Transverse colon (tissue), 4 donors: ENCODE results near the gene RPS6KA3. TPM values are rescaled to one million over a fixed set of nuclear protein-coding genes. Genes with fewer than 3 reads are reported as not detected.
A peak's percentile ranks its signal among the peaks of the same experiment; 100 is the strongest.

Experiments
- DNase-seq: peaks from one replicate; pipeline ENCODE4 v3.0.0-alpha.2; 2019
- H3K27ac ChIP-seq, 4 donors: fragments of 200-600 bp; sonication (generic); 2 replicates each; pipeline ENCODE4 v1.5.1; 2016 to 2018; ENCODE audit warnings: inconsistent platforms in 4 of 4
- H3K27me3 ChIP-seq: fragments of 200-600 bp; sonication (generic); 2 replicates; pipeline ENCODE4 v1.5.1; 2017; ENCODE audit warnings: inconsistent platforms
- H3K36me3 ChIP-seq, 4 donors: fragments of 200-600 bp; sonication (generic); 2 replicates each; pipeline ENCODE4 v1.5.1; 2017 to 2019; ENCODE audit warnings: inconsistent platforms in 4 of 4
- H3K4me1 ChIP-seq, 4 donors: fragments of 200-600 bp; sonication (generic); 2 replicates each; pipeline ENCODE4 v1.5.1; 2017 to 2020; ENCODE audit warnings: inconsistent platforms in 4 of 4
- H3K4me3 ChIP-seq, 4 donors: fragments of 200-600 bp; sonication (generic); 1 replicate in 1 of 4; 2 replicates in 3 of 4; pipeline versions ENCODE4 v1.5.1 to v1.6.1; 2017 to 2019; ENCODE audit warnings: inconsistent platforms in 4 of 4
- H3K9me3 ChIP-seq, 2 donors: fragments of 200-600 bp; sonication (generic); 2 replicates each; pipeline ENCODE4 v1.5.1; 2017 to 2019; ENCODE audit warnings: inconsistent platforms in 2 of 2
- EP300 ChIP-seq: sonication (generic); formaldehyde crosslinking; IDR thresholded peaks from one replicate; pipeline ENCODE4 v1.6.1; 2017; ENCODE audit warnings: antibody characterized with exemption, low read depth
- POLR2A ChIP-seq: fragments of 450-650 bp; IDR thresholded peaks from one replicate; pipeline ENCODE4 v1.6.1; 2016; ENCODE audit warnings: antibody characterized with exemption, mild to moderate bottlenecking, moderate library complexity
- POLR2AphosphoS5 ChIP-seq, 3 donors: sonication (generic); formaldehyde crosslinking; IDR thresholded peaks; one replicate each; pipeline ENCODE4 v1.6.1; 2016; ENCODE audit warnings: antibody characterized with exemption in 3 of 3
- WGBS, 2 donors: methylation state at CpG; one replicate each; pipeline ENCODE4 v1.1.5; 2018; ENCODE audit warnings: low coverage in 1 of 2; 5-methylcytosine and 5-hydroxymethylcytosine counted together
- in situ Hi-C, 4 donors: fragments of 200-750 bp; cut with MboI; loops; one replicate each; pipeline versions ENCODE4 v1.15.0 to v1.15.1; 2017; ENCODE audit warnings: low sequenced_read_pairs in 3 of 4, low pct_ligation_motif_present in 1 of 4, low pct_unique_long_range_greater_than_20kb in 1 of 4
- intact Hi-C: fragments of 100-400 bp; cut with DNase I; formaldehyde crosslinking; loops from one replicate; pipeline ENCODE4 v1.15.1; 2023; ENCODE audit warnings: low total_unique reads
- total RNA-seq, 4 donors: library from RNA; depleted of rRNA; stranded (reverse); fragments of >200 nt; gene quantifications; one replicate each; pipeline ENCODE4 v1.1.0, GENCODE V29; 2016
- TF ChIP-seq, protein P1 (sequence below), 5 experiments: fragments of 200-600 bp in 3 of 5; fragments of 450-650 bp in 2 of 5; sonication (generic) in 3 of 5; IDR thresholded peaks; 1 replicate in 2 of 5; 2 replicates in 3 of 5; pipeline ENCODE4 v1.5.1; 2016 to 2017; ENCODE audit warnings: antibody characterized with exemption in 5 of 5, inconsistent platforms in 3 of 5, mild to moderate bottlenecking in 2 of 5, moderate library complexity in 1 of 5

Gene RPS6KA3
- total RNA-seq, 4 donors from 2014 or later = 28.7 to 73.0 (median 49.8) TPM

DNA sequence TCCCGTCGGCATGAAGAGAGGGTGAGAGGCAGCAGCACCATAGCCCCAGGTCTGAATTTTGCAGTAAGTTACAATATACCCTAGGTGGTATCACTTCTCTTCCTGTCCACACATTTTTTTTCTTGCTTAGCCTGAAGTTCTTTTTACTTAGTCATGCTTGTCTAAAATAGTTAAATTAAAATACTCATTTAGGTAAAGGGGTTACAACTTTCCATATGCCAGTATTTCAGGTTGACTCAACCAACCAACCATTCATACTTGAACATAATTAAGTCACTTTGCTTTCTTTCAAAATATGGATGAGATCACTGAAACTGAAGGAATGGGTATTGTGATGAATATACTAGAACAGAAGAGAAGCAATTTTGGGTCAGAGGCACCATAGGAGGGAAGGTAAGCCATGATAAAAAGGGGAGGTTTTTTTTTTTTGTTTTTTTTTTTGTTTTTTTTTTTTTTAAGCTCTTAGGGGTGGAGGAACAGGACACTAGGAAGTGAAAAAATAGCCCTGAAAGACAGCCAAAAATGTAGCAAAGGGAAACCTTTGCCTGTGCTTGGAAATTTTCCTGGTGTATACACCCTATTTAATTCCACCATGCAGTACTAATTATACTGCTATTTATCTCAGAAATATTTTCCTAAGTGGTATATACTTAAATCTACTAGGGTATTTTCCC is 41.8 kb downstream of the RPS6KA3 start:
- no peak for DNase-seq
- 76% methylated on average over 2 of the region's 2 CpGs; no CpG with 5 or more reads in 1 of the 2 donors for WGBS, 2 donors
- no peak overlapping the region for H3K4me3 ChIP-seq
- no peaks in the 10 kb centered on the region for H3K9me3 ChIP-seq
- no peak overlapping the region for H3K27ac ChIP-seq
- peaks cover 0 to 3% (median 0%) of the 10 kb centered on the region in 4 donors for H3K4me1 ChIP-seq
- intact Hi-C loops = no loop called here
- in situ Hi-C loops = no loop called here
- no peaks in the 10 kb centered on the region for H3K36me3 ChIP-seq
- H3K27me3 ChIP-seq = no peaks in the 10 kb centered on the region
- TF ChIP-seq POLR2AphosphoS5 (IDR thresholded peaks at IDR 0.05) = no peak

- Histone ChIP-seq H3K36me3 (no peaks in the 10 kb centered on the region), H3K27me3 (no peaks in the 10 kb centered on the region), H3K27ac (no peak overlapping the region), H3K4me3 (no peak overlapping the region), H3K9me3 (no peaks in the 10 kb centered on the region), H3K4me1 (peaks cover 0 to 11% (median 0%) of the 10 kb centered on the region in 4 donors)
- no peak for DNase-seq
- TF ChIP-seq POLR2A (no peak), POLR2AphosphoS5 (IDR thresholded peaks at IDR 0.05) (no peak), EP300 (no peak)
- TF ChIP-seq, protein P1, sequence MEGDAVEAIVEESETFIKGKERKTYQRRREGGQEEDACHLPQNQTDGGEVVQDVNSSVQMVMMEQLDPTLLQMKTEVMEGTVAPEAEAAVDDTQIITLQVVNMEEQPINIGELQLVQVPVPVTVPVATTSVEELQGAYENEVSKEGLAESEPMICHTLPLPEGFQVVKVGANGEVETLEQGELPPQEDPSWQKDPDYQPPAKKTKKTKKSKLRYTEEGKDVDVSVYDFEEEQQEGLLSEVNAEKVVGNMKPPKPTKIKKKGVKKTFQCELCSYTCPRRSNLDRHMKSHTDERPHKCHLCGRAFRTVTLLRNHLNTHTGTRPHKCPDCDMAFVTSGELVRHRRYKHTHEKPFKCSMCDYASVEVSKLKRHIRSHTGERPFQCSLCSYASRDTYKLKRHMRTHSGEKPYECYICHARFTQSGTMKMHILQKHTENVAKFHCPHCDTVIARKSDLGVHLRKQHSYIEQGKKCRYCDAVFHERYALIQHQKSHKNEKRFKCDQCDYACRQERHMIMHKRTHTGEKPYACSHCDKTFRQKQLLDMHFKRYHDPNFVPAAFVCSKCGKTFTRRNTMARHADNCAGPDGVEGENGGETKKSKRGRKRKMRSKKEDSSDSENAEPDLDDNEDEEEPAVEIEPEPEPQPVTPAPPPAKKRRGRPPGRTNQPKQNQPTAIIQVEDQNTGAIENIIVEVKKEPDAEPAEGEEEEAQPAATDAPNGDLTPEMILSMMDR (IDR thresholded peaks at IDR 0.05) = no peak
- in situ Hi-C loops = no loop called here
- intact Hi-C loops = no loop called here
- 57% methylated on average over 3 of the region's 3 CpGs; no CpG with 5 or more reads in 1 of the 2 donors for WGBS, 2 donors
Observed at GRCh38 chrX:20221902-20222301, 44.8 kb downstream of the RPS6KA3 start.

- no peak for DNase-seq
- intact Hi-C loops (no loop called here), in situ Hi-C loops (no loop called here)
Observed at GRCh38 chrX:20218836-20219505, 47.7 kb downstream of the RPS6KA3 start.

DNA sequence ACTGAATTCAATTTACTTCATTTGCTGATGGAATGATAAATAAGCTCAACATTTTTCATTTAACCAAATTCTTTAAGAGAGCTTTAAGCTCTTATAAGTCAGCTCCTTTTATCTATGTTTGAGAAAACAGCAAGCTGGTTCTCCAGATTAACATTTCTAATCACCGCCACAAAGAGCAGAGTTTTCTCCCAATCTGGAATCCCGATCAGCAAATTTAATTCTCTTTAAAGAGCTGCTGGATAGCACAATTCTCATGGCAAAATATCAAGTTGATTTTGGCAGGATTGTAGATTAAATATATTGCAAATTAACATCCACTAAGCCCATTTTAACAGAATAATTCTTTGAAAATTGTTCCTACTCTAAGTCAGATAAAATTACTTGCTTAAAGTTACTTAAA is 48.8 kb downstream of the RPS6KA3 start:
- Histone ChIP-seq H3K27me3 (no peaks in the 10 kb centered on the region), H3K36me3 (no peaks in the 10 kb centered on the region), H3K4me1 (peaks cover 0 to 8% (median 0%) of the 10 kb centered on the region in 4 donors), H3K9me3 (no peaks in the 10 kb centered on the region), H3K4me3 (no peak overlapping the region), H3K27ac (no peak overlapping the region)
- in situ Hi-C loops (no loop called here), intact Hi-C loops (no loop called here)
- no peak for TF ChIP-seq POLR2A
- TF ChIP-seq EP300 = no peak
- no peak for TF ChIP-seq POLR2AphosphoS5 (IDR thresholded peaks at IDR 0.05)
- TF ChIP-seq, protein P1 (IDR thresholded peaks at IDR 0.05) = no peak
- no peak for DNase-seq
- 71 to 80% methylated on average over 1 to 2 of the region's 2 CpGs for WGBS, 2 donors

More at GRCh38 chrX:20218836-20219505, 47.7 kb downstream of the RPS6KA3 start:
- H3K4me3 ChIP-seq = no peak overlapping the region
- WGBS, 2 donors = 17 to 49% methylated on average over 1 to 9 of the region's 9 CpGs
- H3K27ac ChIP-seq = peak overlapping the region in 2 of 4 donors; percentile 9 to 47
- H3K9me3 ChIP-seq = no peaks in the 10 kb centered on the region
- H3K27me3 ChIP-seq = no peaks in the 10 kb centered on the region
- H3K36me3 ChIP-seq = no peaks in the 10 kb centered on the region
- TF ChIP-seq, protein P1 (IDR thresholded peaks at IDR 0.05) = no peak
- no peak for TF ChIP-seq POLR2AphosphoS5 (IDR thresholded peaks at IDR 0.05)
- H3K4me1 ChIP-seq = peaks cover 0 to 8% (median 0%) of the 10 kb centered on the region in 4 donors
